Measurements from ENCODE around the gene SEC24C.

- no peak for TF ChIP-seq CTCF (conservative IDR thresholded peaks at IDR 0.05 in 1 of 2, IDR thresholded peaks at IDR 0.05 in 1 of 2; ENCODE audit: extremely low read depth in 1 of 2, insufficient read depth in 1 of 2, low read depth in 1 of 2, low read length in 2 of 2)
- TF ChIP-seq EZH2 (IDR thresholded peaks at IDR 0.05; ENCODE audit: borderline replicate concordance, low read length): no peak
Observed at GRCh38 chr10:73773152-73773879, 29.1 kb downstream of the SEC24C start.

Measured in mammary epithelial cell (primary cell).